Activated CD8-positive, alpha-beta memory T cell treated with anti-CD3 and anti-CD28 coated beads for 1 hour (primary cell): ENCODE results near the gene MRPL22.
"Not testable (repeated sequence)": the region's sequence is repeated elsewhere in the genome, so short reads cannot be mapped to it uniquely, and the experiment has no call there.

Experiments
- DNase-seq, 2 donors: peaks; one replicate each; pipeline ENCODE4 v3.0.0-alpha.2; 2020; ENCODE audit warnings: low read depth in 1 of 2; ENCODE audit errors: extremely low read depth in 1 of 2

Gene MRPL22

GRCh38 chr5:154986151-154986550 is 45.3 kb downstream of the MRPL22 start:
- DNase-seq: no peak

- DNase-seq: no peak
Measured at GRCh38 chr5:154989626-154990025, 48.8 kb downstream of the MRPL22 start.

GRCh38 chr5:154993461-154993860 is 52.6 kb downstream of the MRPL22 start:
- DNase-seq: no peak

GRCh38 chr5:154995679-154996078 is 54.8 kb downstream of the MRPL22 start:
- DNase-seq: no peak

- no peak for DNase-seq
Measured at GRCh38 chr5:154997746-154998145, 56.9 kb downstream of the MRPL22 start.

GRCh38 chr5:154999865-155000264 is 59.0 kb downstream of the MRPL22 start:
- no peak for DNase-seq

GRCh38 chr5:155001523-155001922 is 60.6 kb downstream of the MRPL22 start:
- no peak for DNase-seq

- DNase-seq: not testable (repeated sequence)
Measured at GRCh38 chr5:155002722-155003121, 61.8 kb downstream of the MRPL22 start.

GRCh38 chr5:155004138-155004744 is 63.4 kb downstream of the MRPL22 start:
- DNase-seq: no peak

- DNase-seq: not testable (repeated sequence)
Measured at GRCh38 chr5:155006265-155006664, 65.4 kb downstream of the MRPL22 start.

- DNase-seq: no peak
Measured at GRCh38 chr5:155008669-155009068, 67.8 kb downstream of the MRPL22 start.

GRCh38 chr5:155010881-155011280 is 70.0 kb downstream of the MRPL22 start:
- no peak for DNase-seq

GRCh38 chr5:155013526-155013925 is 72.7 kb downstream of the MRPL22 start, which contains the start of gene KIF4B:
Gene KIF4B (plus strand): TSS chr5:155013755. CDS start chr5:155013860, 105 bp downstream.
- no peak for DNase-seq

- DNase-seq: no peak
Measured at GRCh38 chr5:155015239-155015638, 74.4 kb downstream of the MRPL22 start.

- no peak for DNase-seq
Measured at GRCh38 chr5:155017610-155018009, 76.7 kb downstream of the MRPL22 start.
